IPS DF 4.7 (cell line): ENCODE results near the gene PCDH18.
A peak's percentile ranks its signal among the peaks of the same experiment; 100 is the strongest.
"Not testable (repeated sequence)": the region's sequence is repeated elsewhere in the genome, so short reads cannot be mapped to it uniquely, and the experiment has no call there.

Experiments used
- DNase-seq: peaks from one replicate; pipeline ENCODE4 v3.0.0-alpha.2; 2013; ENCODE audit warnings: low spot score; ENCODE audit errors: extremely low read depth

The PCDH18 gene

DNA sequence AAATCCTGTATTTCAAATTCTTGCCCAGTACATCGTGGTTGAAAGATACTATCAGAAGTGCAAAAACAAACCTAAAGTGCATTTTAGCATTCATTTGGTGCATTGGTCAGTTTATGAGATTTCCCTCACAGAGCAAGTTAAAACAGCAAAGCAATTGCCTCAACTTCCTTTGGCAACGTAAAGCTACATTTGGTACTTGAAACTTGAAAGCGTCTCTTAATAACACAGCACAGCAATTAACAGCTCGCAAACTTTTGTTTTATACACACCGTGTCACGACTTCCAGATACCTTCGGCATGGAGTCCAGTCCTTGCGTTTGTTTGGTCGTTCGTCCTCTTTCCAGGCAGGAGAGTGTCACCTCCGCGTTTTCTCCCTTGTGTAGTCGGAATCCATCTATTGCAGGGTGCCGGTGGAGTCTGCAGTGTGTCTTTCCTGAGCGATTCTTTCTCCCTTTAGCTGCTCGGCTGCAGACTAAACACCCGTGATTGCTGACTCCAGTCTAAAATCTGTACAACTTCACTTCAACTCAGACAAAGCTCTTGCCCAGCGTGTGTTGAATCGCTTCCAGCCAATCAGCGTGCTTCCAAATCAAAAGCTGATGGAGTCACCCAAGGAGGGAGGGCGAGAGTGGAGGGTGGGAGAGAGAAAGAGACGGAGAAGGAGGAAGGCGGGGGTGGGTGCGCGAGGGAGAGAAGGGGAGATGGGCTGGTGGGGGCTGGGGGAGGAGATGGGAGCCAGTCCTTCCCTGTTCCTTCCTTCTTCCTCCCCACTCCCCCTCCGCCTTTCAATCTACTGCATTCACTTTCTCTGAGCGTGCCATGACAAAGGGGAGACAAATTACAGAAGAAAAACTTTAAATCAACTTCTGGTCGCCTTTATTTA lies at the start of gene PCDH18:
PCDH18 (minus strand) TSS at position 509 of the 883 bp plus-strand sequence; CDS start at position 103, 406 bp downstream.
- peak; percentile 72 for DNase-seq

DNA sequence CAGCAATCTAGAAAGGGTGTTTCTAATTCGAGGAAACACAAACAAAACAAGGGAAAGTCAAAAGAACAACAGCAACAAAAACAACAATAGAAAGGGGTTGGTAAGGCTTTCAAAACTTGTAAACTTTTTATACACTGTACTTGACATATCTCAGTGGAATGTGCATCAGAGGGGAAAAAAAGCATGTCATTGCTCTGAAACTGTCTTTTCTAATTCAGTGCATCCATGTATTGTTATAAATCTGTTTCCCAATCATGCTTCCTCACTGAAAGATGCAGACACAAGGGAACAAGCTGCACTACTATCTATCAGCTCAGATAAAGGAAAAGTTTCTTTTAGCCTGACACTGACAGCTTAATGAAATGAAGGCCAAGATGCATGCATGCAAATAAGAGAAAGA lies 44.2 kb upstream of the PCDH18 start:
- no peak for DNase-seq

GRCh38 chr4:137572647-137573046 lies 40.4 kb upstream of the PCDH18 start:
- no peak for DNase-seq

GRCh38 chr4:137572163-137572562 lies 39.9 kb upstream of the PCDH18 start:
- DNase-seq = no peak

DNA sequence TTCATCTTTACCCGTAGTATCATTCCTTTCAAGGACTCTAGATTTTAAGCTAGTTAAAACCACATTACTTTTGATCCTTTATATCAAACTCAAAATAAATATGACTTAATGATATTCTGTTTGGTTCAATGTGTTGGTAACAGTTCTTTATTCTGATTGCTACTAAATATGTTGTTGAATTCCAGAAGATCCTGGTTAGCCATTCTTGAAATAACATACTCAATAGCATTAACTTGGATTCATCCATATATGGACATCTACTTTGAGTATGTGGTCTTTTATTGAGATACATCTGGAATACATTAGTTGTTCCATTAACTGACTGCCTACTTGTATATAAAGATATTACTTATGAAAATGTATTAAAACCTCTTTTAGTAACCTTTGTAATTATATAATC lies 27.5 kb upstream of the PCDH18 start:
- no peak for DNase-seq

GRCh38 chr4:137558951-137559350 lies 26.7 kb upstream of the PCDH18 start:
- DNase-seq = no peak

DNA sequence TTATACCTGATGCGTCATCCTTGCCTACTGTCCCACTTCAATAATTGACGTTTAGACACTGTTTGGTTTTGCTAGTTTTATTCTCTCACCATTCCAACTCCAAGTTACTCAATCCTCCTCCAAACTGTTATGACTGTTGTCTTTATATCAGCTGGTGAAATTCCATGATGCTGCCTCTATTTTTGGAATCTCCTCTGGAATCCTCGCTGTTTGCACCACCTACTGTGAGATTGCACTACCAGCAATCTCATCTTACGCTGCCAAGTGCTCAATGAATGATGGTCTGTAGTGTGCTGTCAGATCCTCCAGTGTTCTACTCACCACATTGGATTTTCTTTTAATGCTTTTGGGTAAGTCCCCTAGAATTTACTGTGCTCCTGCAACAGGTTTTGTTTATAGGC lies 13.2 kb upstream of the PCDH18 start:
- DNase-seq = no peak

DNA sequence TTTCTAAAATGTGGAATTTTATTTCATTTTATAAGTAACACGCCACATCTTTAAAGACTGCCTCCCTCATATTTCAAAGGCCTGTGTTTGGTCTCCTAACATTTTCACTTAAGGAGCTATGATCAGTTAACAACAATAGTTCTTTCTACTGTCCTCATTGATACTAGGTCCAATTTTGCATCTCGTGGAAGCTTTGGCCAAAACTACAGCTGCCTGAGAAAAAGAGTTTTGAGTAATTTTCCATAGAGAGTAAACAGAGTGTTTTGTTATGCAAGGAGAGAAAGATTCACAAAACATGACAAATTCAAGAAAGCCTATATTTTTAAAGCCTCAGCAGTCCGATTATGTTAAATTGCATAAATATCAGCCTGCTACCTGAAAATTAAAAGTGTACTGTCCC lies 11.4 kb upstream of the PCDH18 start:
- DNase-seq = no peak

DNA sequence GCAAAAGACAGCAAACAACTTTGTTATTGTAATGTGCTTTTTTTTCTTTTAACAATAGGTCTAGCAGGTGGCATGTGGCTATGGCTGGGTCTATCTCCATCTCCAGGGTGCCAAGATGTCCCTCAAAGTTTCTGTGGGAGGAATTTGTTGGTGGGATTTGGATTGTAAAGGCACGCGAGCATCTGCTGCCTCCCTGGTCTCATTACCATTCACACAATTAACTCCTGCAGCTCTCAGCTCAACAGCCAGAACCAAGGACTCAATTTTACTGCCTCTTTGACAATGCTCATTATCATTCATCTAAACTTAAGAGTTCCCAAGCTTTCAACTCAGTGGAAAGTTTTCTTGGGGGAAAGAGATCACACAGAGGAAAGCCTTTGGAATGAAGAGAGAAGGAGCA lies 10.9 kb upstream of the PCDH18 start:
- DNase-seq = peak; percentile 83

DNA sequence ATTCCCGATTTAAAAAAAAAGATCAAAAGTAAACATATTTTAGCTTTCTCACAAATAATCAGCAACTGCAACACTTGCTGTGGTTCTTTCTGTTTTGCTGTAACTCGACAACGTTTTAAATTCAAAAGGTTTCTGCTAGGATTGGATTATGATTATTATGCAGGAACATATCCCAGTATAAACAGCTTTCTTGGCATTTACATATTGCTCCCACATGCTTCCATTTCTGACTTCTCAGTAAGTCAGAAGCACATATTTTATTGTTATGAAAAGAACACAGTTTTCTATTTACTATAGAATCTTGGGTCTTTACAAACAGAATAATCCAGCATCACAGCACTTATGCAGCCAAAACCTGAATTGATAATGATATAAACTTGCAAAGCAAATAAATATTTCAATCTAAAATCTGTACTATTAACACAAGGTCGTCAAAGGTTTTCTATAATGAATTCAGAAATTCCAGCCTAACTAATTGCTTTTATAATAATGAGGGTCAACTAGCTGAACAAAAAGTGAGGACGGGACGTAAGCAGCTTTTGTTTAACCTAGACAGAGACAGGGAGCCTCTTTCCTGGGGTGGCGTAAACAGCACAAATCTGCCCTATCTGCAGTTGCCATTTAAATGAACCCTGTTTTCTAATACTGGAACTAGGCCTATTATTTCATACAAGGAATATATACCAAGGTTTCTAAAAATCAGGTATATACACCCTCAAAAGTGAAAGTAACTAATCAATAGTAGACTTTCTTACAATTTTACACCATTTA lies 9.8 kb upstream of the PCDH18 start:
- no peak for DNase-seq

DNA sequence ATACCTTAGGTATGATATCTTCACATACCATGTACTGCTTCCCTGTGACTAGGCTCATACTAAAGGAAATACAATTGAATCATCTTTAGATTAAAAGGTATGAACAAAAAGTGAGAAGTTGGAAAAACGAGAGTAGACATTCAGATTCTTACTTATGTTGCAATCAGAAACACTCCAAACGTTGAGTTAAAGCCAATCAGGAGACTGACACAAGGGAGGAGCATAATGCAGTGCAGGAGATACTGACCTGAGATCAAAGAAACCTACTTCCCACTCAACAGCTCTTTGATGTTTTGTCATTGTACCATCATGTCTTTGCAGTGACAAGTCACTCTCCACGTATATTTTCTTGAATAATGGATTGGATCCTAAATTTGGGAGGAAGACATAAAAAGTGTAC lies 8.9 kb upstream of the PCDH18 start:
- DNase-seq = no peak

- no peak for DNase-seq
Observed at GRCh38 chr4:137540356-137540755, 8.1 kb upstream of the PCDH18 start.

- no peak for DNase-seq
Observed at GRCh38 chr4:137538526-137538925, 6.2 kb upstream of the PCDH18 start.

DNA sequence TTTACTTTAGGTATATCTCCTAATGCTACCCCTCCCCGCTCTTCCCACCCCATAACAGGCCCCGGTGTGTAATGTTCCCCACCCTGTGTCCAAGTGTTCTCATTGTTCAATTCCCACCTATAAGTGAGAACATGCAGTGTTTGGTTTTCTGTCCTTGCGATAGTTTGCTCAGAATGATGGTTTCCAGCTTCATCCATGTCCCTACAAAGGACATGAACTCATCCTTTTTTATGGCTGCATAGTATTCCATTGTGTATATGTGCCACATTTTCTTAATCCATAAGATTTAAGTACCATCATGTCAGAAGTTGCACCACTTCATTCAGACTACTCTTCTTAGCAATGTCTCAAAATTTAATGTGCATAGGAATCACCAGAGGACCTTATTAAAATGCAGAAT lies 5.5 kb upstream of the PCDH18 start:
- not testable (repeated sequence) for DNase-seq

DNA sequence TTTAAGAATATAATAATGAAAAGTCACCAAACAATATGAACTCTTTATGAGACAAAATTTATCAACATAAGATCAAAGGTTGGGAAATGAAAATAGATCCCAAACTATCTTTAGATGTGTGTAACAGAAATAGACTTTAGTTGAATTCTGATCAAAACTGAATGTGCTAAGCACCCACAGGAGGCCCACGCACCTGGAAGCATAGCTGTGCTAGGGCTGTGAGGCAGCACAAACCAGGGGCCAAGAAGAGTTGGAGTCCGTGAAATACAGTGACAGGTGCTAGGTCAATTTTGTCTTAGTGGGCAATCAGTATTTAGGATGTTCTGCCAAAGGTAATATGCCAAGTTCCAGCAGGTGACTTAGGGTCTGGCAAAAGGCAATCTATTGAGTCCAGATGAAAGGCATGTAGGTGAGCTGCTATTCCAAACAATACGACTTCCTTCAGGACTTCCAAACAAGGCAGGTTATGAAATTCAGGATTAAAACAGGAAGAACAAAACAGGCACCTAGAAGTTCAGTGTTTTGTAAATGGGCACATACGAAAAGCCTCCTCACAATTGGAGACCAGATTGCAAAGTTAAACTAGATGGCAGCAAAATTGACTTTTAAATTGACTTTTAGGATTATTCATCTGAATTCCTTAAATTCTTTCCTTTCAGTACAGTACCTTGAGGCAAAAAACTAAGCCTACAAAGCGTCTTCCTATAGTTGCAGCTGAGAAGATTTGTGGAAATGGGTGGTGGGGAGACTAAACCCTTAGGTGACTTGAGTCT lies 4.7 kb upstream of the PCDH18 start:
- DNase-seq = peak; percentile 72

DNA sequence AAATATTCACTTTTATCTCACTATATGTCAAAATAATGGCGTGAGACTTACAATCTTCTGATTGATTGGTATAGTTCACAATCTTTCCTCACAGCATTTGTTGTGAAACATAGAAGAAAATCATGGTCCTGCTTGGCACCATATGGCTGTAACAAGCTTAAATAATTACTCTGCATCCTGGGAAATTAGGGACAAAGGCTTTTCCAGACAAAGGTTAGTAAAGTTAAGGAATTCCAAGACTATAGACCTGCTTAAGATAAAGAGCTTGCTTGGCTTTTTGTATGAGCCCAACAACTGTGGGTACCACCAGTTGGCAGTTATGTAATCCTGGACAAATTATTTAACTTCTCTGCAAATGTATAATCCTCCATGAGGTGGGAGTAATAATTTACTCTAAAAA lies 3.4 kb upstream of the PCDH18 start:
- DNase-seq = no peak

DNA sequence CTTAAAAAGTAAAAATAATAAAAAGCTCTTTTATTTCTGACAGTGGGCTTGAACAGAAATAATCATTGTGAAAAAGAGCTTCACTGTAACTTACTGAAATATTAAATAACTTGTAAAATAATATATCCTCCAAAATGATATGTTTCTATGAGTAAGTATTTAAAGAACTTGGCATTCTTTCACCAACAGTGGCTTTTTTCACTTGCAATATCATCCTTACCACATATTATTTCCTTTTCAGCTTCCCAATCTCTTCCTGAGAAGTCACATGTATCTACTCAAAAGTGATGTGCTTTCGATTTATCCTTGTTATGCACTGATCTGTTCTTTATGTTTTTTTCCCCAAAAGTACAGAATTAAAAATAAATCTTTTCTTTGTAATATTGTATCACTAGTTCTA lies 2.2 kb upstream of the PCDH18 start:
- DNase-seq = no peak

DNA sequence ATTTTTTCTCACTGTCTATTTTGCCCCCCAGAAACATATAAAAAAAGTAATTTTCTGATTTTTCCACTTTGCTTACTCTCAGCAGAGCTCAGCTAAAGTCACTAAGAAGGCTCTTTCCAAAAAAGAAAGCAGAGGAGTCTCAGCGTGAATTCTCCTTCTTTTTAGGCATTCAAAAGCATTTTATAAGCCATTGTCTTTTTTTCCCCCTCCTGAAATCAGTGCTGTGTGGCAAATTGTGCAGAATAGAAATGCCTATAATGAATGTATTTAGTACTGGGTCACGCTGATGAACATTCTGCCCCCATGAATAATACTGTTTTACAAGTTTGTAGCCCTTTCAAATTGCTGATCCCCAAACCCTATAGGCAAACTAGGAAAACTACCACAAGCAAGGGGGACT lies 1.6 kb upstream of the PCDH18 start:
- DNase-seq = no peak

- DNase-seq = no peak
Observed at GRCh38 chr4:137532869-137533236, 559 bp upstream of the PCDH18 start.

DNA sequence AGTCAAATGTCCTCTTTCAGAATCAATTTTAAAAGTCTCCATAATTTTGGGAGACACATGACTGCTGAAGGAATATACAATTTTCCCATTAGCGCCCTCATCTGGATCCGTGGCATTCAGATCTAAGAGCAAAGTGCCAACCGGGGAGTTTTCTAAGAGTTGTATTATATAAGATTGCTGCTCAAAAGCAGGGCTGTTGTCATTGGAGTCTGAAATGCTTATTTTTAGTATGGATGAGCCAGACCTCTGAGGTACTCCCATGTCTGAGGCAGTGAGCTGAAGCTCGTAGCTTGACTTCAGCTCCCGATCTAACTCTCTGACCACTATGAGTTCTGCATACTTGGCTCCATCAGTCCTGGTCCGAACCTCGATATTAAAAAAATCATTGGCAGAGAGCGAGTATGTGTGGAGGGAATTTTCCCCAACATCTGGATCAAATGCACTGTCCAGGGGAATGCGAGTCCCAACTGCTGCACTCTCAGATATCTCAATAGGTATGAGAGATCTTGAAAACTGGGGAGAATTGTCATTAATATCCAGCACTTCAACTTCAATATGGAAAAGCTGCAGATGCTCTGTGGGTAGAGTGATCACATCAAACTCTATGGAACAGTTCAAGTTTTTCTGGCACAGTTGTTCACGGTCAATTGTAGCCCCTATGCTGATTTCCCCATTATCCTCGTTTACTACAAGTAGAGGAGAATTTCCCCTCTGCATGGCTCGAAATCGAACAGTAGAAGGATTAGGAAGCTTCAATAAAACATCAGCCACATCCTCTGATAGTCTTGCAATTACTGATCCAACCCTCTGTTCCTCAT lies 917 bp downstream of the PCDH18 start:
- no peak for DNase-seq

DNA sequence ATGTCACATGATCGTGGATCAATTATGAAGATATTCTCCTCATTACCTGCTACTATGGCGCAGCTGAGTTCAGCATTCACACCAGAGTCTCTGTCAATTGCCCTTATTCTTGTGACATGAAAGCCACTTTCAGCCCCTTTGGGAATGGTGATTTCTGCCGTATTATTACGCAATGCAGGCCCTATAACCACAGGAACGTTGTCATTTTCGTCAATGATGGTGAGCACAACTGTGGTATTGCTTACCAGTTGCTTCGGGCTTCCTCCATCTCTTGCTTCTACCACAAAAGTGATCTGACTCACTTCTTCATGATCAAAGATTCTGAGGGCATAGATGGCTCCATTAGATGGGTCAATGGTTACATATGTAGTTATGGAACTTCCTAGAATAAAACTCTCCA lies 2.1 kb downstream of the PCDH18 start:
- DNase-seq = no peak
